Measurements from ENCODE around the gene WDR6. TPM values are rescaled to one million over a fixed set of nuclear protein-coding genes. Genes with fewer than 3 reads are reported as not detected.

WDR6 gene
- polyA plus RNA-seq, 1 donor from 2014 or later, result 315 TPM

DNA sequence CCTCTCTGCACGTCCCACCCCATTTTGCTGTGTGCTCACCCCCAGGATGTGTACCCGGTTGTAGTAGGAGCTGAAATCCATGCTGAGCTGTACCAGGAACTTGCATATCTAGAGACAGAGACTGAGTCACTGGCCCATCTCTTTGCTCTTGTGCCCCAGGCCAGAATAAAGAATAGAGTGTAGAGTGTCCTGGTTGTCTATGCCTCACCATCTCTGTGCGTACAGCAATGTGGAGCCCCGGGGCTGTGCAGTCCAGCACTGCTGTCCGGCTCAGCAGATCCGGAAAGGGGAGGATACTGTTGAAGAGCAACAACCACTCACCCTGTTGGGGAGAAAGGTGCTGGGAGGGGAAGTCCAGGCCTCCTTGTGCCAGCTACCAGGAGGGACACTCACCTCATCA lies 8.6 kb downstream of the WDR6 start:
- H3K79me2 ChIP-seq (replicated peaks; ENCODE audit: insufficient read depth, low read length), result peaks cover 41% of the 10 kb centered on the region

DNA sequence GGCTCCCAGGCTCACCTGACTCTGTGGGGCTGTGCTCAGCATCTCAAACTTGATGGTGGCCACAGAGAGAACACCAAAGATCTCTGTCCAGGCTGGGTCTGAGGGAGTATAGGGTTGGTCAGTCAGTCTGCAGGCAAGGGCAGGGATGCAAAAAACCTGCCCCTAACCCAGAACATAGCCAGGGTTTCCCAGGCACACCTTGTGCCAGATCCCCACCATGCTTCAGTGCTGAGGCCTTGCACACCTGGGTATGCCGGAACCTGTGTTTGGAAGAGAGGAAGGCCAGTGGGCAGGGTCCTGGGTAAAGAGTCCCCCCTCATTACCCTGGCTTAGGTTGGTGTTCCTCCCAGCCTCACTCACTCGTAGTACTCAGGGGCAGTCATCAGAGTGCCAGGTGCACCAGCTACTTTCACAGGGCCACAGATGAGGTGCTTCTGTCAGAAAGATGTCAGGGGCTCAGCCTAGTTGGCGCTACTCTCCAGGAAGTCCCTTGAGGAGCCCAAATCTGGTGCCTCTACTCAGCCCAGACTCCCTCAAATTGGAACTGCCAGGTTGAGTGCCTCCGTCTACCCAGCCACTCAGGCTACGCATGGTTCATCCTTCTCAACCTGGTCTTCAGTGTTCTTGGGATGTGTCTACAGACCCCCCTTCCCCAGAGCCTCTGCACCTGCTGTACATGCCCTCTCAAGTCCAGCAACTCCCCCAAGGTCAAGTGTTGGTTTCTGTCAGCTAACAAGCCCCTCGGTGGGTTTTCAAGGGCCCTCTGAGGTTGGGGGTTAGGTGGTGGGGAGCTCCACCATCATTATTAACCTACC lies 9.4 kb downstream of the WDR6 start:
- no peak overlapping the region for H3K9ac ChIP-seq (ENCODE audit: low read length)
- H3K4me2 ChIP-seq (ENCODE audit: low read length), result no peak overlapping the region
- TF ChIP-seq POLR2AphosphoS5 (IDR thresholded peaks at IDR 0.05) (no peak), EP300 (conservative IDR thresholded peaks at IDR 0.05; ENCODE audit: poor library complexity, severe bottlenecking) (no peak)
- peak overlapping the region; percentile 98 for H3K4me3 ChIP-seq (ENCODE audit: low read length)
- no peak overlapping the region for H3K27ac ChIP-seq (ENCODE audit: low read length)
- no peak overlapping the region for H2AFZ ChIP-seq (ENCODE audit: low read depth, low read length)
- peaks cover 33% of the 10 kb centered on the region for H3K79me2 ChIP-seq (replicated peaks; ENCODE audit: insufficient read depth, low read length)
- no peaks in the 10 kb centered on the region for H3K27me3 ChIP-seq (ENCODE audit: insufficient read depth, low read depth, low read length)
- H4K20me1 ChIP-seq (ENCODE audit: insufficient read depth), result peaks cover 9% of the 10 kb centered on the region
- H3K36me3 ChIP-seq (ENCODE audit: insufficient read depth, low read length), result no peaks in the 10 kb centered on the region
- no peaks in the 10 kb centered on the region for H3F3A ChIP-seq (ENCODE audit: insufficient read depth, low read length, poor library complexity, severe bottlenecking)
- no peaks in the 10 kb centered on the region for H3K9me3 ChIP-seq (ENCODE audit: low read length)
- no peaks in the 10 kb centered on the region for H3K9me2 ChIP-seq (ENCODE audit: insufficient read depth, low read length)

More for the DNA sequence above, 8.6 kb downstream of the WDR6 start:
- no peaks in the 10 kb centered on the region for H3K9me3 ChIP-seq (ENCODE audit: low read length)
- no peak overlapping the region for H3K4me3 ChIP-seq (ENCODE audit: low read length)
- H2AFZ ChIP-seq (ENCODE audit: low read depth, low read length), result no peak overlapping the region
- peaks cover 9% of the 10 kb centered on the region for H4K20me1 ChIP-seq (ENCODE audit: insufficient read depth)
- no peak overlapping the region for H3K4me2 ChIP-seq (ENCODE audit: low read length)
- H3K27ac ChIP-seq (ENCODE audit: low read length), result no peak overlapping the region
- TF ChIP-seq EP300 (conservative IDR thresholded peaks at IDR 0.05; ENCODE audit: poor library complexity, severe bottlenecking) (no peak), SMC3 (conservative IDR thresholded peaks at IDR 0.05; ENCODE audit: poor library complexity) (no peak), TAF1 (IDR thresholded peaks at IDR 0.05; ENCODE audit: low read depth) (no peak), POLR2AphosphoS5 (IDR thresholded peaks at IDR 0.05) (no peak), EZH2 (IDR thresholded peaks at IDR 0.05; ENCODE audit: borderline replicate concordance, insufficient read depth, low read length, poor library complexity, severe bottlenecking) (no peak), MXI1 (conservative IDR thresholded peaks at IDR 0.05; ENCODE audit: poor library complexity, severe bottlenecking) (no peak), RAD21 (conservative IDR thresholded peaks at IDR 0.05) (no peak)
- TF ChIP-seq, protein P1, sequence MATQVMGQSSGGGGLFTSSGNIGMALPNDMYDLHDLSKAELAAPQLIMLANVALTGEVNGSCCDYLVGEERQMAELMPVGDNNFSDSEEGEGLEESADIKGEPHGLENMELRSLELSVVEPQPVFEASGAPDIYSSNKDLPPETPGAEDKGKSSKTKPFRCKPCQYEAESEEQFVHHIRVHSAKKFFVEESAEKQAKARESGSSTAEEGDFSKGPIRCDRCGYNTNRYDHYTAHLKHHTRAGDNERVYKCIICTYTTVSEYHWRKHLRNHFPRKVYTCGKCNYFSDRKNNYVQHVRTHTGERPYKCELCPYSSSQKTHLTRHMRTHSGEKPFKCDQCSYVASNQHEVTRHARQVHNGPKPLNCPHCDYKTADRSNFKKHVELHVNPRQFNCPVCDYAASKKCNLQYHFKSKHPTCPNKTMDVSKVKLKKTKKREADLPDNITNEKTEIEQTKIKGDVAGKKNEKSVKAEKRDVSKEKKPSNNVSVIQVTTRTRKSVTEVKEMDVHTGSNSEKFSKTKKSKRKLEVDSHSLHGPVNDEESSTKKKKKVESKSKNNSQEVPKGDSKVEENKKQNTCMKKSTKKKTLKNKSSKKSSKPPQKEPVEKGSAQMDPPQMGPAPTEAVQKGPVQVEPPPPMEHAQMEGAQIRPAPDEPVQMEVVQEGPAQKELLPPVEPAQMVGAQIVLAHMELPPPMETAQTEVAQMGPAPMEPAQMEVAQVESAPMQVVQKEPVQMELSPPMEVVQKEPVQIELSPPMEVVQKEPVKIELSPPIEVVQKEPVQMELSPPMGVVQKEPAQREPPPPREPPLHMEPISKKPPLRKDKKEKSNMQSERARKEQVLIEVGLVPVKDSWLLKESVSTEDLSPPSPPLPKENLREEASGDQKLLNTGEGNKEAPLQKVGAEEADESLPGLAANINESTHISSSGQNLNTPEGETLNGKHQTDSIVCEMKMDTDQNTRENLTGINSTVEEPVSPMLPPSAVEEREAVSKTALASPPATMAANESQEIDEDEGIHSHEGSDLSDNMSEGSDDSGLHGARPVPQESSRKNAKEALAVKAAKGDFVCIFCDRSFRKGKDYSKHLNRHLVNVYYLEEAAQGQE (IDR thresholded peaks at IDR 0.05; ENCODE audit: borderline replicate concordance), result no peak
- TF ChIP-seq, protein P2, sequence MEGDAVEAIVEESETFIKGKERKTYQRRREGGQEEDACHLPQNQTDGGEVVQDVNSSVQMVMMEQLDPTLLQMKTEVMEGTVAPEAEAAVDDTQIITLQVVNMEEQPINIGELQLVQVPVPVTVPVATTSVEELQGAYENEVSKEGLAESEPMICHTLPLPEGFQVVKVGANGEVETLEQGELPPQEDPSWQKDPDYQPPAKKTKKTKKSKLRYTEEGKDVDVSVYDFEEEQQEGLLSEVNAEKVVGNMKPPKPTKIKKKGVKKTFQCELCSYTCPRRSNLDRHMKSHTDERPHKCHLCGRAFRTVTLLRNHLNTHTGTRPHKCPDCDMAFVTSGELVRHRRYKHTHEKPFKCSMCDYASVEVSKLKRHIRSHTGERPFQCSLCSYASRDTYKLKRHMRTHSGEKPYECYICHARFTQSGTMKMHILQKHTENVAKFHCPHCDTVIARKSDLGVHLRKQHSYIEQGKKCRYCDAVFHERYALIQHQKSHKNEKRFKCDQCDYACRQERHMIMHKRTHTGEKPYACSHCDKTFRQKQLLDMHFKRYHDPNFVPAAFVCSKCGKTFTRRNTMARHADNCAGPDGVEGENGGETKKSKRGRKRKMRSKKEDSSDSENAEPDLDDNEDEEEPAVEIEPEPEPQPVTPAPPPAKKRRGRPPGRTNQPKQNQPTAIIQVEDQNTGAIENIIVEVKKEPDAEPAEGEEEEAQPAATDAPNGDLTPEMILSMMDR (IDR thresholded peaks at IDR 0.05; ENCODE audit: poor library complexity, severe bottlenecking), result no peak
- no peaks in the 10 kb centered on the region for H3K9me2 ChIP-seq (ENCODE audit: insufficient read depth, low read length)
- no peaks in the 10 kb centered on the region for H3K36me3 ChIP-seq (ENCODE audit: insufficient read depth, low read length)
- H3F3A ChIP-seq (ENCODE audit: insufficient read depth, low read length, poor library complexity, severe bottlenecking), result no peaks in the 10 kb centered on the region
- no peak overlapping the region for H3K9ac ChIP-seq (ENCODE audit: low read length)
- no peaks in the 10 kb centered on the region for H3K27me3 ChIP-seq (ENCODE audit: insufficient read depth, low read depth, low read length)

All from neural cell (in vitro differentiated cells).